NT2/D1 (cell line): ENCODE data around the gene EPN3.

Source experiments
- DNase-seq: peaks from one replicate; pipeline ENCODE4 v3.0.0-alpha.2; 2011; ENCODE audit warnings: low read depth, low spot score
- H3K27me3 ChIP-seq: 2 replicates; pipeline ENCODE4 v1.6.0; 2011; ENCODE audit warnings: mild to moderate bottlenecking; ENCODE audit not compliant: insufficient read length, insufficient read depth
- H3K36me3 ChIP-seq: 2 replicates; pipeline ENCODE4 v1.6.1; 2011; ENCODE audit warnings: mild to moderate bottlenecking, low read length, mixed read lengths; ENCODE audit not compliant: insufficient read depth, insufficient read length
- H3K4me1 ChIP-seq: 2 replicates; pipeline ENCODE4 v1.5.1; 2011; ENCODE audit not compliant: insufficient read depth, insufficient read length
- H3K4me3 ChIP-seq: 2 replicates; pipeline ENCODE4 v1.5.1; 2011; ENCODE audit warnings: low read depth; ENCODE audit not compliant: insufficient read length
- H3K9ac ChIP-seq: 2 replicates; pipeline ENCODE4 v1.6.0; 2011; ENCODE audit warnings: low read depth; ENCODE audit not compliant: insufficient read length
- H3K9me3 ChIP-seq: 2 replicates; pipeline ENCODE4 v1.5.1; 2011; ENCODE audit warnings: mild to moderate bottlenecking, low read length; ENCODE audit not compliant: insufficient read depth
- SUZ12 ChIP-seq: IDR thresholded peaks from 2 replicates; pipeline ENCODE4 v1.6.1; 2011; ENCODE audit not compliant: insufficient read length, insufficient read depth; ENCODE audit errors: extremely low read depth
- YY1 ChIP-seq: IDR thresholded peaks from 2 replicates; pipeline ENCODE4 v1.6.1; 2011; ENCODE audit not compliant: insufficient read length, insufficient read depth
- ZNF274 ChIP-seq: IDR thresholded peaks from 2 replicates; pipeline ENCODE4 v1.6.1; 2011; ENCODE audit warnings: mild to moderate bottlenecking, low read depth, low read length

The EPN3 gene

GRCh38 chr17:50502301-50502990, 30.1 kb upstream of the EPN3 start:
- Histone ChIP-seq H3K36me3 (no peaks in the 10 kb centered on the region), H3K9me3 (no peaks in the 10 kb centered on the region), H3K4me3 (no peak overlapping the region), H3K27me3 (no peaks in the 10 kb centered on the region), H3K9ac (no peak overlapping the region), H3K4me1 (peaks cover 10% of the 10 kb centered on the region)
- TF ChIP-seq ZNF274 (no peak), SUZ12 (no peak)
- DNase-seq = no peak

- no peak for TF ChIP-seq YY1
- TF ChIP-seq SUZ12 = no peak
- no peak for TF ChIP-seq ZNF274
These were observed 26.9 kb upstream of the EPN3 start for GRCh38 chr17:50505591-50506130.

GRCh38 chr17:50506298-50506697, 26.2 kb upstream of the EPN3 start:
- H3K9ac ChIP-seq = no peak overlapping the region

More at GRCh38 chr17:50505591-50506130, 26.9 kb upstream of the EPN3 start:
- Histone ChIP-seq H3K36me3 (no peaks in the 10 kb centered on the region), H3K27me3 (peaks cover 5% of the 10 kb centered on the region), H3K9me3 (no peaks in the 10 kb centered on the region), H3K4me1 (peaks cover 13% of the 10 kb centered on the region), H3K9ac (no peak overlapping the region), H3K4me3 (no peak overlapping the region)
- DNase-seq = no peak

GRCh38 chr17:50507871-50508572, 24.5 kb upstream of the EPN3 start, which contains the start of gene MYCBPAP:
Gene MYCBPAP (plus strand): TSS chr17:50508439. CDS start chr17:50508675, 236 bp downstream.
- Histone ChIP-seq H3K4me3 (peak within 1 kb of the TSS; percentile 53), H3K27me3 (peaks cover 5% of the 10 kb centered on the region), H3K9me3 (no peaks in the 10 kb centered on the region), H3K36me3 (no peaks in the 10 kb centered on the region), H3K9ac (peak within 1 kb of the TSS; percentile 79), H3K4me1 (peaks cover 10% of the 10 kb centered on the region)
- DNase-seq = no peak
- no peak for TF ChIP-seq SUZ12
- TF ChIP-seq YY1 = no peak
- TF ChIP-seq ZNF274 = no peak

More at GRCh38 chr17:50506298-50506697, 26.2 kb upstream of the EPN3 start:
- Histone ChIP-seq H3K36me3 (no peaks in the 10 kb centered on the region), H3K4me1 (peaks cover 13% of the 10 kb centered on the region), H3K9me3 (no peaks in the 10 kb centered on the region), H3K27me3 (peaks cover 5% of the 10 kb centered on the region), H3K4me3 (no peak overlapping the region)
- TF ChIP-seq SUZ12 (no peak), ZNF274 (no peak), YY1 (no peak)
- no peak for DNase-seq

GRCh38 chr17:50508573-50509460, 23.7 kb upstream of the EPN3 start:
- TF ChIP-seq SUZ12 (no peak), YY1 (no peak), ZNF274 (no peak)
- Histone ChIP-seq H3K4me1 (peaks cover 10% of the 10 kb centered on the region), H3K4me3 (peak overlapping the region; percentile 53), H3K9me3 (no peaks in the 10 kb centered on the region), H3K9ac (peak overlapping the region; percentile 79), H3K27me3 (peaks cover 5% of the 10 kb centered on the region), H3K36me3 (no peaks in the 10 kb centered on the region)
- DNase-seq = no peak

GRCh38 chr17:50511058-50511457, 21.5 kb upstream of the EPN3 start:
- H3K4me3 ChIP-seq = no peak overlapping the region
- no peak for TF ChIP-seq SUZ12
- TF ChIP-seq ZNF274 = no peak
- no peak for TF ChIP-seq YY1
- peaks cover 12% of the 10 kb centered on the region for H3K4me1 ChIP-seq
- H3K9me3 ChIP-seq = no peaks in the 10 kb centered on the region
- H3K9ac ChIP-seq = no peak overlapping the region
- no peaks in the 10 kb centered on the region for H3K36me3 ChIP-seq
- H3K27me3 ChIP-seq = peaks cover 5% of the 10 kb centered on the region
- DNase-seq = no peak

- TF ChIP-seq YY1 (no peak), SUZ12 (no peak), ZNF274 (no peak)
- no peaks in the 10 kb centered on the region for H3K9me3 ChIP-seq
- no peak overlapping the region for H3K9ac ChIP-seq
- no peak overlapping the region for H3K4me3 ChIP-seq
- no peak for DNase-seq
- H3K27me3 ChIP-seq = peaks cover 4% of the 10 kb centered on the region
- H3K4me1 ChIP-seq = peaks cover 17% of the 10 kb centered on the region
- H3K36me3 ChIP-seq = no peaks in the 10 kb centered on the region
These were observed 19.0 kb upstream of the EPN3 start for GRCh38 chr17:50513495-50513894.
